GM23338 (cell line): ENCODE data around the gene NOXA1. TPM values are rescaled to one million over a fixed set of nuclear protein-coding genes. Genes with fewer than 3 reads are reported as not detected.

Experiments used
- ATAC-seq: fragments of 200-7000 bp; cut with Tn5 transposase; 3 replicates; pipeline ENCODE4 v1.9.1; 2020
- DNase-seq: peaks from one replicate; pipeline ENCODE4 v3.0.0-alpha.2; 2015; ENCODE audit warnings: low spot score
- H2AFZ ChIP-seq: fragments of 200-600 bp; sonication (generic); 2 replicates; pipeline ENCODE4 v1.8.0; 2016; ENCODE audit warnings: antibody characterized with exemption, mild to moderate bottlenecking, moderate library complexity
- H3F3A ChIP-seq: fragments of 200-600 bp; sonication (generic); replicated peaks from 2 replicates; pipeline ENCODE4 v1.8.0; 2017; ENCODE audit warnings: antibody characterized with exemption, mixed run types, low read depth
- H3K27ac ChIP-seq: fragments of 200-600 bp; sonication (generic); 2 replicates; pipeline ENCODE4 v1.6.1; 2016; ENCODE audit warnings: low read depth
- H3K27me3 ChIP-seq: fragments of 200-600 bp; sonication (generic); 2 replicates; pipeline ENCODE4 v1.8.0; 2016; ENCODE audit warnings: mild to moderate bottlenecking, mixed run types, moderate library complexity; ENCODE audit not compliant: insufficient read depth
- H3K36me3 ChIP-seq: fragments of 200-600 bp; sonication (generic); 2 replicates; pipeline ENCODE4 v1.8.0; 2016; ENCODE audit warnings: mild to moderate bottlenecking; ENCODE audit not compliant: insufficient read depth
- H3K4me1 ChIP-seq: fragments of 200-600 bp; sonication (generic); 2 replicates; pipeline ENCODE4 v1.8.0; 2016; ENCODE audit warnings: mild to moderate bottlenecking, moderate library complexity; ENCODE audit not compliant: insufficient read depth
- H3K4me2 ChIP-seq: fragments of 200-600 bp; sonication (generic); 2 replicates; pipeline ENCODE4 v1.7.1; 2017; ENCODE audit warnings: mixed run types
- H3K4me3 ChIP-seq: fragments of 200-600 bp; sonication (generic); 2 replicates; pipeline ENCODE4 v1.6.1; 2016; ENCODE audit warnings: mixed run types
- H3K79me2 ChIP-seq: fragments of 200-600 bp; sonication (generic); replicated peaks from 2 replicates; pipeline ENCODE4 v1.8.0; 2017; ENCODE audit warnings: mild to moderate bottlenecking; ENCODE audit not compliant: insufficient read depth
- H3K9me2 ChIP-seq: fragments of 200-600 bp; sonication (generic); 2 replicates; pipeline ENCODE4 v1.8.0; 2017; ENCODE audit not compliant: insufficient read depth
- H4K20me1 ChIP-seq: fragments of 200-600 bp; sonication (generic); replicated peaks from 2 replicates; pipeline ENCODE4 v1.8.0; 2017; ENCODE audit warnings: mild to moderate bottlenecking; ENCODE audit not compliant: insufficient read depth
- H3K27ac Mint-ChIP-seq: 2 replicates; pipeline ENCODE4 v1.8.0; 2020; ENCODE audit warnings: inconsistent platforms, mild to moderate bottlenecking, moderate library complexity, mixed read lengths
- H3K27me3 Mint-ChIP-seq: 3 replicates; pipeline ENCODE4 v1.8.0; 2022; ENCODE audit warnings: low read depth, mild to moderate bottlenecking, moderate library complexity, mixed read lengths, inconsistent platforms; ENCODE audit not compliant: insufficient read depth, poor library complexity
- H3K36me3 Mint-ChIP-seq: 3 replicates; pipeline ENCODE4 v1.8.0; 2021; ENCODE audit warnings: low read depth, mild to moderate bottlenecking, inconsistent platforms, moderate library complexity, mixed read lengths
- H3K4me1 Mint-ChIP-seq: 3 replicates; pipeline ENCODE4 v1.8.0; 2020; ENCODE audit warnings: mild to moderate bottlenecking, inconsistent platforms, mixed read lengths
- H3K4me3 Mint-ChIP-seq: 3 replicates; pipeline ENCODE4 v1.8.0; 2021; ENCODE audit warnings: moderate library complexity, mild to moderate bottlenecking, inconsistent platforms, mixed read lengths
- H3K9me3 Mint-ChIP-seq: 3 replicates; pipeline ENCODE4 v1.8.0; 2020; ENCODE audit warnings: moderate library complexity, mild to moderate bottlenecking, inconsistent platforms, mixed read lengths
- CREB1 ChIP-seq: fragments of 250-450 bp; sonication (Bioruptor Pico); IDR thresholded peaks from 2 replicates; pipeline ENCODE4 v1.5.0; 2020; ENCODE audit warnings: low read depth, mild to moderate bottlenecking, moderate library complexity
- ETS1 ChIP-seq: IDR thresholded peaks from 2 replicates; pipeline ENCODE4 v1.6.1; 2016; ENCODE audit warnings: antibody characterized with exemption
- EZH2 ChIP-seq: fragments of 200-600 bp; sonication (generic); IDR thresholded peaks from one replicate; pipeline ENCODE4 v1.8.0; 2017; ENCODE audit warnings: antibody characterized with exemption, mild to moderate bottlenecking, low read depth; ENCODE audit not compliant: unreplicated experiment
- EZH2phosphoT487 ChIP-seq: fragments of 200-600 bp; sonication (generic); IDR thresholded peaks from one replicate; pipeline ENCODE4 v1.8.1; 2018; ENCODE audit warnings: antibody characterized with exemption; ENCODE audit not compliant: unreplicated experiment
- JUNB ChIP-seq: IDR thresholded peaks from one replicate; pipeline ENCODE4 v1.6.1; 2016; ENCODE audit warnings: antibody characterized with exemption; ENCODE audit not compliant: unreplicated experiment
- NANOG ChIP-seq: IDR thresholded peaks from 2 replicates; pipeline ENCODE4 v1.6.1; 2016; ENCODE audit warnings: antibody characterized with exemption, borderline replicate concordance
- POLR2AphosphoS5 ChIP-seq: IDR thresholded peaks from 2 replicates; pipeline ENCODE4 v1.6.1; 2016; ENCODE audit warnings: antibody characterized with exemption, low read depth
- REST ChIP-seq: IDR thresholded peaks from one replicate; pipeline ENCODE4 v1.6.1; 2018; ENCODE audit warnings: antibody characterized with exemption; ENCODE audit not compliant: unreplicated experiment
- STAT1 ChIP-seq: IDR thresholded peaks from one replicate; pipeline ENCODE4 v1.6.1; 2016; ENCODE audit warnings: antibody characterized with exemption; ENCODE audit not compliant: unreplicated experiment
- ZNF114 ChIP-seq: fragments of 250-450 bp; sonication (Bioruptor Pico); IDR thresholded peaks from 2 replicates; pipeline ENCODE4 v1.5.0; 2020; ENCODE audit warnings: mild to moderate bottlenecking, moderate library complexity
- ZNF331 ChIP-seq: fragments of 250-450 bp; sonication (Bioruptor Pico); IDR thresholded peaks from 2 replicates; pipeline ENCODE4 v1.5.0; 2020; ENCODE audit warnings: low read depth, mild to moderate bottlenecking, moderate library complexity
- polyA plus RNA-seq: library from polyadenylated mRNA; unstranded; fragments of >200 nt; fragmentation: Nextera tagmentation; extraction: Ambion mirVana; gene quantifications from 2 replicates; pipeline ENCODE4 v1.2.1, GENCODE V29; 2016
- total RNA-seq: library from RNA; depleted of rRNA; stranded (reverse); fragments of >200 nt; shearing (Covaris generic); gene quantifications from 2 replicates; pipeline ENCODE4 v1.2.3, GENCODE V29; 2014
- TF ChIP-seq, protein P1 (sequence below): fragments of 250-450 bp; sonication (Bioruptor Pico); IDR thresholded peaks from 2 replicates; pipeline ENCODE4 v1.5.0; 2020; ENCODE audit warnings: mild to moderate bottlenecking, moderate library complexity
- TF ChIP-seq, protein P2 (sequence below), 2 experiments: fragments of 200-600 bp in 1 of 2; sonication (generic) in 1 of 2; conservative IDR thresholded peaks; 2 replicates each; pipeline versions ENCODE4 v1.5.1 to v1.6.1; 2016 to 2017; ENCODE audit warnings: antibody characterized with exemption in 2 of 2, low read depth in 2 of 2, mild to moderate bottlenecking in 2 of 2, moderate library complexity in 1 of 2

NOXA1 gene
- total and polyA plus RNA-seq, 2 experiments from 2014 or later = 0.59 to 0.68 TPM

DNA sequence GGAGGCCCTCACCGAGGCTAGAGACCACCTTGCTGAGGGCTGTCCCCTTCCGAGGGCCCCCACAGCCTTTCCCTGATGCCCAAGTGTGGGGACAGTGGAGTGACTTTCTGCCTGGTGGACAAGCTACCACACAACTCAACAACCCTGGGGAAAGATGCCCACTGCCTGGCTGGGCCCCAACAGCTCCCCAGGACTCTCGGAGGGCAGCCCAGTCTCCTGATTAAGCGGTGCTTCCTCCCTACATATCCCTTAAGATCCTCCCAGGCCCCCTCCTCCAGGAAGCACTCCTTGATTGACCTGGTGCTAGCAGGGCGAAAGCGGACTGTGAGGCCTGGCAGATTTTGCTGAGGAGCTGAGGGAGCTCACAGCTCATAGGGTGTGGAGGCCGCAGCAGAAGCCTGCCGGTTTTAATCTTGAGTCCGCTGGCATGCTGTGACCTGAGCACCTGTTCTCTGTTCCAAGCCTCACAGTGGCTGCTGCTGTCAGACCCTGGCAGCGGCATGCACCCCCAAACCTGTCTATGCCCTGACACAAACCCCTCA is 33.7 kb downstream of the NOXA1 start:
- H3K27me3 ChIP-seq = no peaks in the 10 kb centered on the region
- H3K9me2 ChIP-seq = no peaks in the 10 kb centered on the region
- no peaks in the 10 kb centered on the region for H3K79me2 ChIP-seq
- no peak overlapping the region; the same call in 2 of the 3 replicates for H3K4me3 Mint-ChIP-seq
- H2AFZ ChIP-seq = no peak overlapping the region
- no peak overlapping the region for H3K4me3 ChIP-seq
- peaks cover 3% of the 10 kb centered on the region; the same call in 1 of the 3 replicates for H3K36me3 Mint-ChIP-seq
- peaks cover 8% of the 10 kb centered on the region; the same call in 2 of the 3 replicates for H3K4me1 Mint-ChIP-seq
- TF ChIP-seq, protein P1, sequence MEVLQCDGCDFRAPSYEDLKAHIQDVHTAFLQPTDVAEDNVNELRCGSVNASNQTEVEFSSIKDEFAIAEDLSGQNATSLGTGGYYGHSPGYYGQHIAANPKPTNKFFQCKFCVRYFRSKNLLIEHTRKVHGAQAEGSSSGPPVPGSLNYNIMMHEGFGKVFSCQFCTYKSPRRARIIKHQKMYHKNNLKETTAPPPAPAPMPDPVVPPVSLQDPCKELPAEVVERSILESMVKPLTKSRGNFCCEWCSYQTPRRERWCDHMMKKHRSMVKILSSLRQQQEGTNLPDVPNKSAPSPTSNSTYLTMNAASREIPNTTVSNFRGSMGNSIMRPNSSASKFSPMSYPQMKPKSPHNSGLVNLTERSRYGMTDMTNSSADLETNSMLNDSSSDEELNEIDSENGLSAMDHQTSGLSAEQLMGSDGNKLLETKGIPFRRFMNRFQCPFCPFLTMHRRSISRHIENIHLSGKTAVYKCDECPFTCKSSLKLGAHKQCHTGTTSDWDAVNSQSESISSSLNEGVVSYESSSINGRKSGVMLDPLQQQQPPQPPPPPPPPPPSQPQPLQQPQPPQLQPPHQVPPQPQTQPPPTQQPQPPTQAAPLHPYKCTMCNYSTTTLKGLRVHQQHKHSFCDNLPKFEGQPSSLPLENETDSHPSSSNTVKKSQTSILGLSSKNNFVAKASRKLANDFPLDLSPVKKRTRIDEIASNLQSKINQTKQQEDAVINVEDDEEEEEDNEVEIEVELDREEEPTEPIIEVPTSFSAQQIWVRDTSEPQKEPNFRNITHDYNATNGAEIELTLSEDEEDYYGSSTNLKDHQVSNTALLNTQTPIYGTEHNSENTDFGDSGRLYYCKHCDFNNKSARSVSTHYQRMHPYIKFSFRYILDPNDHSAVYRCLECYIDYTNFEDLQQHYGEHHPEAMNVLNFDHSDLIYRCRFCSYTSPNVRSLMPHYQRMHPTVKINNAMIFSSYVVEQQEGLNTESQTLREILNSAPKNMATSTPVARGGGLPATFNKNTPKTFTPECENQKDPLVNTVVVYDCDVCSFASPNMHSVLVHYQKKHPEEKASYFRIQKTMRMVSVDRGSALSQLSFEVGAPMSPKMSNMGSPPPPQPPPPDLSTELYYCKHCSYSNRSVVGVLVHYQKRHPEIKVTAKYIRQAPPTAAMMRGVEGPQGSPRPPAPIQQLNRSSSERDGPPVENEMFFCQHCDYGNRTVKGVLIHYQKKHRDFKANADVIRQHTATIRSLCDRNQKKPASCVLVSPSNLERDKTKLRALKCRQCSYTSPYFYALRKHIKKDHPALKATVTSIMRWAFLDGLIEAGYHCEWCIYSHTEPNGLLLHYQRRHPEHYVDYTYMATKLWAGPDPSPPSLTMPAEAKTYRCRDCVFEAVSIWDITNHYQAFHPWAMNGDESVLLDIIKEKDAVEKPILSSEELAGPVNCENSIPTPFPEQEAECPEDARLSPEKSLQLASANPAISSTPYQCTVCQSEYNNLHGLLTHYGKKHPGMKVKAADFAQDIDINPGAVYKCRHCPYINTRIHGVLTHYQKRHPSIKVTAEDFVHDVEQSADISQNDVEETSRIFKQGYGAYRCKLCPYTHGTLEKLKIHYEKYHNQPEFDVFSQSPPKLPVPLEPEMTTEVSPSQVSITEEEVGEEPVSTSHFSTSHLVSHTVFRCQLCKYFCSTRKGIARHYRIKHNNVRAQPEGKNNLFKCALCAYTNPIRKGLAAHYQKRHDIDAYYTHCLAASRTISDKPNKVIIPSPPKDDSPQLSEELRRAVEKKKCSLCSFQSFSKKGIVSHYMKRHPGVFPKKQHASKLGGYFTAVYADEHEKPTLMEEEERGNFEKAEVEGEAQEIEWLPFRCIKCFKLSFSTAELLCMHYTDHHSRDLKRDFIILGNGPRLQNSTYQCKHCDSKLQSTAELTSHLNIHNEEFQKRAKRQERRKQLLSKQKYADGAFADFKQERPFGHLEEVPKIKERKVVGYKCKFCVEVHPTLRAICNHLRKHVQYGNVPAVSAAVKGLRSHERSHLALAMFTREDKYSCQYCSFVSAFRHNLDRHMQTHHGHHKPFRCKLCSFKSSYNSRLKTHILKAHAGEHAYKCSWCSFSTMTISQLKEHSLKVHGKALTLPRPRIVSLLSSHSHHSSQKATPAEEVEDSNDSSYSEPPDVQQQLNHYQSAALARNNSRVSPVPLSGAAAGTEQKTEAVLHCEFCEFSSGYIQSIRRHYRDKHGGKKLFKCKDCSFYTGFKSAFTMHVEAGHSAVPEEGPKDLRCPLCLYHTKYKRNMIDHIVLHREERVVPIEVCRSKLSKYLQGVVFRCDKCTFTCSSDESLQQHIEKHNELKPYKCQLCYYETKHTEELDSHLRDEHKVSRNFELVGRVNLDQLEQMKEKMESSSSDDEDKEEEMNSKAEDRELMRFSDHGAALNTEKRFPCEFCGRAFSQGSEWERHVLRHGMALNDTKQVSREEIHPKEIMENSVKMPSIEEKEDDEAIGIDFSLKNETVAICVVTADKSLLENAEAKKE (CRISPR knock-in tag) = no peak
- TF ChIP-seq JUNB (no peak), CREB1 (CRISPR knock-in tag) (no peak), ZNF331 (no peak), POLR2AphosphoS5 (no peak), STAT1 (no peak), REST (no peak), ETS1 (no peak), ZNF114 (CRISPR knock-in tag) (no peak), EZH2 (no peak), NANOG (no peak), EZH2phosphoT487 (no peak)
- TF ChIP-seq, protein P2, sequence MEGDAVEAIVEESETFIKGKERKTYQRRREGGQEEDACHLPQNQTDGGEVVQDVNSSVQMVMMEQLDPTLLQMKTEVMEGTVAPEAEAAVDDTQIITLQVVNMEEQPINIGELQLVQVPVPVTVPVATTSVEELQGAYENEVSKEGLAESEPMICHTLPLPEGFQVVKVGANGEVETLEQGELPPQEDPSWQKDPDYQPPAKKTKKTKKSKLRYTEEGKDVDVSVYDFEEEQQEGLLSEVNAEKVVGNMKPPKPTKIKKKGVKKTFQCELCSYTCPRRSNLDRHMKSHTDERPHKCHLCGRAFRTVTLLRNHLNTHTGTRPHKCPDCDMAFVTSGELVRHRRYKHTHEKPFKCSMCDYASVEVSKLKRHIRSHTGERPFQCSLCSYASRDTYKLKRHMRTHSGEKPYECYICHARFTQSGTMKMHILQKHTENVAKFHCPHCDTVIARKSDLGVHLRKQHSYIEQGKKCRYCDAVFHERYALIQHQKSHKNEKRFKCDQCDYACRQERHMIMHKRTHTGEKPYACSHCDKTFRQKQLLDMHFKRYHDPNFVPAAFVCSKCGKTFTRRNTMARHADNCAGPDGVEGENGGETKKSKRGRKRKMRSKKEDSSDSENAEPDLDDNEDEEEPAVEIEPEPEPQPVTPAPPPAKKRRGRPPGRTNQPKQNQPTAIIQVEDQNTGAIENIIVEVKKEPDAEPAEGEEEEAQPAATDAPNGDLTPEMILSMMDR (conservative IDR thresholded peaks at IDR 0.05; ENCODE audit: low read depth in 2 of 2) = no peak
- H4K20me1 ChIP-seq = no peaks in the 10 kb centered on the region; the same call in 1 of the 2 replicates
- peaks cover 9% of the 10 kb centered on the region for H3K27me3 Mint-ChIP-seq
- ATAC-seq (no peak), DNase-seq (no peak)
- H3F3A ChIP-seq = 0 out of 2 replicates have a peak, but pooled peaks cover 3% of the 10 kb centered on the region
- no peak overlapping the region for H3K27ac Mint-ChIP-seq
- H3K36me3 ChIP-seq = peaks cover 6% of the 10 kb centered on the region; the same call in 1 of the 2 replicates
- H3K27ac ChIP-seq = no peak overlapping the region
- no peaks in the 10 kb centered on the region for H3K9me3 Mint-ChIP-seq
- peaks cover 6% of the 10 kb centered on the region; the same call in 1 of the 2 replicates for H3K4me1 ChIP-seq
- H3K4me2 ChIP-seq = no peak overlapping the region
